Left lung (tissue), 10 donors: Measurements from ENCODE around the gene SLC9A9. TPM values are rescaled to one million over a fixed set of nuclear protein-coding genes. Genes with fewer than 3 reads are reported as not detected.

Source experiments
- ATAC-seq: fragments of 200-7000 bp; cut with Tn5 transposase; one replicate; pipeline ENCODE4 v1.9.1; 2020; ENCODE audit warnings: moderate library complexity
- DNase-seq, 4 donors: peaks; one replicate each; pipeline ENCODE4 v3.0.0-alpha.2; 2013 to 2020
- H3K27ac ChIP-seq, 2 donors: fragments of 200-600 bp; sonication (generic) in 1 of 2; one replicate each; pipeline versions ENCODE4 v1.5.0 to v1.8.0; 2020 to 2021
- H3K27me3 ChIP-seq, 2 donors: fragments of 200-600 bp; sonication (generic) in 1 of 2; one replicate each; pipeline versions ENCODE4 v1.5.0 to v1.8.0; 2020 to 2021
- H3K36me3 ChIP-seq, 2 donors: fragments of 200-600 bp; sonication (generic) in 1 of 2; one replicate each; pipeline versions ENCODE4 v1.5.0 to v1.8.0; 2020 to 2021
- H3K4me1 ChIP-seq, 2 donors: fragments of 200-600 bp; one replicate each; pipeline ENCODE4 v1.8.0; 2021
- H3K4me3 ChIP-seq, 2 donors: fragments of 200-600 bp; sonication (generic) in 1 of 2; one replicate each; pipeline versions ENCODE4 v1.5.0 to v1.8.0; 2020 to 2021; ENCODE audit warnings: mild to moderate bottlenecking in 1 of 2
- H3K9me3 ChIP-seq, 2 donors: fragments of 200-600 bp; sonication (generic) in 1 of 2; one replicate each; pipeline versions ENCODE4 v1.5.0 to v1.8.0; 2020 to 2021
- CTCF ChIP-seq, 2 donors: fragments of 200-600 bp; sonication (generic) in 1 of 2; IDR thresholded peaks; one replicate each; pipeline versions ENCODE4 v1.5.0 to v1.8.0; 2021; ENCODE audit warnings: antibody characterized with exemption in 2 of 2
- intact Hi-C, 2 donors: fragments of 100-400 bp; cut with DNase I; formaldehyde crosslinking; loops; one replicate each; pipeline versions ENCODE4 v1.11.2 to v1.14.2; 2022
- polyA plus RNA-seq, 6 donors: library from polyadenylated mRNA; unstranded; fragments of 120-200 nt; gene quantifications; one replicate each; pipeline ENCODE4 v1.2.1, GENCODE V29; 2013; ENCODE audit not compliant: insufficient read length in 6 of 6
- total RNA-seq, 2 donors: library from RNA; stranded (reverse); fragmentation: NEBNext Ultra II Directional; extraction: Animal tissue kit (Norgen Biotek cat#: 25700); gene quantifications; one replicate each; pipeline ENCODE4 v1.2.1, GENCODE V29; 2021
- donor health status: DM: no; HTN: yes; CAD: no.
- donor health status: DM: no; HTN: no; CAD: no.

Gene SLC9A9
- total and polyA plus RNA-seq, 8 donors, result 13.9 to 19.6 (median 16.8) TPM

GRCh38 chr3:143464850-143465249, 383.4 kb downstream of the SLC9A9 start:
- Histone ChIP-seq H3K27me3 (no peaks in the 10 kb centered on the region), H3K4me3 (no peak overlapping the region), H3K4me1 (no peaks in the 10 kb centered on the region), H3K27ac (no peak overlapping the region), H3K9me3 (no peaks in the 10 kb centered on the region), H3K36me3 (no peaks in the 10 kb centered on the region)
- DNase-seq (no peak), ATAC-seq (no peak)
- intact Hi-C loops, result no loop called here
- TF ChIP-seq CTCF (IDR thresholded peaks at IDR 0.05), result no peak

GRCh38 chr3:143455480-143455879, 392.8 kb downstream of the SLC9A9 start:
- no peak for TF ChIP-seq CTCF (IDR thresholded peaks at IDR 0.05)
- intact Hi-C loops, result no loop called here
- Histone ChIP-seq H3K27ac (no peak overlapping the region), H3K36me3 (no peaks in the 10 kb centered on the region), H3K9me3 (peaks cover 0 to 8% of the 10 kb centered on the region in 2 donors), H3K27me3 (no peaks in the 10 kb centered on the region), H3K4me1 (no peaks in the 10 kb centered on the region), H3K4me3 (no peak overlapping the region)
- ATAC-seq (no peak), DNase-seq (no peak)

GRCh38 chr3:143450632-143451031, 397.6 kb downstream of the SLC9A9 start:
- no peak for DNase-seq
- intact Hi-C loops, result no loop called here
- no peaks in the 10 kb centered on the region for H3K4me1 ChIP-seq
- ATAC-seq, result no peak
- H3K27me3 ChIP-seq, result no peaks in the 10 kb centered on the region
- H3K27ac ChIP-seq, result no peak overlapping the region
- no peaks in the 10 kb centered on the region for H3K36me3 ChIP-seq
- H3K9me3 ChIP-seq, result no peaks in the 10 kb centered on the region
- H3K4me3 ChIP-seq, result no peak overlapping the region
- TF ChIP-seq CTCF (IDR thresholded peaks at IDR 0.05), result no peak

- DNase-seq, result no peak
- H3K4me3 ChIP-seq, result no peak overlapping the region
- no peak for TF ChIP-seq CTCF (IDR thresholded peaks at IDR 0.05)
- H3K27me3 ChIP-seq, result no peaks in the 10 kb centered on the region
- no peaks in the 10 kb centered on the region for H3K9me3 ChIP-seq
- H3K4me1 ChIP-seq, result peaks cover 0 to 19% of the 10 kb centered on the region in 2 donors
- no peaks in the 10 kb centered on the region for H3K36me3 ChIP-seq
- ATAC-seq, result no peak
- no peak overlapping the region for H3K27ac ChIP-seq
- intact Hi-C loops, result no loop called here
Measured at GRCh38 chr3:143447491-143447890, 400.8 kb downstream of the SLC9A9 start.

- no peak overlapping the region for H3K4me3 ChIP-seq
- no peak for TF ChIP-seq CTCF (IDR thresholded peaks at IDR 0.05)
- ATAC-seq, result no peak
- no peaks in the 10 kb centered on the region for H3K36me3 ChIP-seq
- no peaks in the 10 kb centered on the region for H3K27me3 ChIP-seq
- no peak for DNase-seq
- H3K9me3 ChIP-seq, result no peaks in the 10 kb centered on the region
- H3K27ac ChIP-seq, result peak overlapping the region in 1 of 2 donors; percentile 78
- intact Hi-C loops, result no loop called here
- H3K4me1 ChIP-seq, result peaks cover 0 to 19% of the 10 kb centered on the region in 2 donors
Measured at GRCh38 chr3:143445118-143445517, 403.1 kb downstream of the SLC9A9 start.
